ENCODE data around the gene RIMBP2.

RIMBP2 gene

GRCh38 chr12:130457215-130457614 is 258.9 kb downstream of the RIMBP2 start:
- Histone ChIP-seq H3K9ac (ENCODE audit: low read depth in 1 of 2, low read length in 2 of 2) (no peak overlapping the region), H3K36me3 (ENCODE audit: control insufficient read depth in 2 of 2, insufficient read depth in 2 of 2, low read length in 2 of 2) (no peaks in the 10 kb centered on the region), H3K4me3 (ENCODE audit: low read length in 2 of 2) (no peak overlapping the region), H3K27ac (ENCODE audit: low read depth in 2 of 2, low read length in 2 of 2) (no peak overlapping the region), H3K27me3 (ENCODE audit: control insufficient read depth in 2 of 2, insufficient read depth in 2 of 2, low read length in 2 of 2) (no peaks in the 10 kb centered on the region), H3K4me1 (ENCODE audit: control insufficient read depth in 2 of 2, insufficient read depth in 2 of 2, low read length in 2 of 2) (no peaks in the 10 kb centered on the region), H3K9me3 (ENCODE audit: control insufficient read depth in 2 of 2, low read length in 2 of 2) (no peaks in the 10 kb centered on the region)

GRCh38 chr12:130456375-130457199 is 259.5 kb downstream of the RIMBP2 start:
- H3K27ac ChIP-seq (ENCODE audit: low read depth in 2 of 2, low read length in 2 of 2), result no peak overlapping the region
- no peak overlapping the region for H3K9ac ChIP-seq (ENCODE audit: low read depth in 1 of 2, low read length in 2 of 2)
- H3K36me3 ChIP-seq (ENCODE audit: control insufficient read depth in 2 of 2, insufficient read depth in 2 of 2, low read length in 2 of 2), result no peaks in the 10 kb centered on the region
- H3K9me3 ChIP-seq (ENCODE audit: control insufficient read depth in 2 of 2, low read length in 2 of 2), result no peaks in the 10 kb centered on the region
- no peak overlapping the region for H3K4me3 ChIP-seq (ENCODE audit: low read length in 2 of 2)
- H3K4me1 ChIP-seq (ENCODE audit: control insufficient read depth in 2 of 2, insufficient read depth in 2 of 2, low read length in 2 of 2), result no peaks in the 10 kb centered on the region
- no peaks in the 10 kb centered on the region for H3K27me3 ChIP-seq (ENCODE audit: control insufficient read depth in 2 of 2, insufficient read depth in 2 of 2, low read length in 2 of 2)

- Histone ChIP-seq H3K27ac (ENCODE audit: low read depth in 2 of 2, low read length in 2 of 2) (no peak overlapping the region), H3K27me3 (ENCODE audit: control insufficient read depth in 2 of 2, insufficient read depth in 2 of 2, low read length in 2 of 2) (no peaks in the 10 kb centered on the region), H3K4me1 (ENCODE audit: control insufficient read depth in 2 of 2, insufficient read depth in 2 of 2, low read length in 2 of 2) (no peaks in the 10 kb centered on the region), H3K9ac (ENCODE audit: low read depth in 1 of 2, low read length in 2 of 2) (no peak overlapping the region), H3K9me3 (ENCODE audit: control insufficient read depth in 2 of 2, low read length in 2 of 2) (no peaks in the 10 kb centered on the region), H3K36me3 (ENCODE audit: control insufficient read depth in 2 of 2, insufficient read depth in 2 of 2, low read length in 2 of 2) (no peaks in the 10 kb centered on the region), H3K4me3 (ENCODE audit: low read length in 2 of 2) (no peak overlapping the region)
These were observed 260.9 kb downstream of the RIMBP2 start for GRCh38 chr12:130455161-130455560.

GRCh38 chr12:130454296-130454695 is 261.8 kb downstream of the RIMBP2 start:
- no peaks in the 10 kb centered on the region for H3K36me3 ChIP-seq (ENCODE audit: control insufficient read depth in 2 of 2, insufficient read depth in 2 of 2, low read length in 2 of 2)
- no peaks in the 10 kb centered on the region for H3K27me3 ChIP-seq (ENCODE audit: control insufficient read depth in 2 of 2, insufficient read depth in 2 of 2, low read length in 2 of 2)
- H3K4me3 ChIP-seq (ENCODE audit: low read length in 2 of 2), result no peak overlapping the region
- no peaks in the 10 kb centered on the region for H3K9me3 ChIP-seq (ENCODE audit: control insufficient read depth in 2 of 2, low read length in 2 of 2)
- no peak overlapping the region for H3K9ac ChIP-seq (ENCODE audit: low read depth in 1 of 2, low read length in 2 of 2)
- H3K27ac ChIP-seq (ENCODE audit: low read depth in 2 of 2, low read length in 2 of 2), result no peak overlapping the region
- no peaks in the 10 kb centered on the region for H3K4me1 ChIP-seq (ENCODE audit: control insufficient read depth in 2 of 2, insufficient read depth in 2 of 2, low read length in 2 of 2)

- Histone ChIP-seq H3K36me3 (ENCODE audit: control insufficient read depth in 2 of 2, insufficient read depth in 2 of 2, low read length in 2 of 2) (no peaks in the 10 kb centered on the region), H3K27me3 (ENCODE audit: control insufficient read depth in 2 of 2, insufficient read depth in 2 of 2, low read length in 2 of 2) (no peaks in the 10 kb centered on the region), H3K27ac (ENCODE audit: low read depth in 2 of 2, low read length in 2 of 2) (no peak overlapping the region), H3K4me3 (ENCODE audit: low read length in 2 of 2) (no peak overlapping the region), H3K4me1 (ENCODE audit: control insufficient read depth in 2 of 2, insufficient read depth in 2 of 2, low read length in 2 of 2) (no peaks in the 10 kb centered on the region), H3K9me3 (ENCODE audit: control insufficient read depth in 2 of 2, low read length in 2 of 2) (no peaks in the 10 kb centered on the region), H3K9ac (ENCODE audit: low read depth in 1 of 2, low read length in 2 of 2) (no peak overlapping the region)
These were observed 263.6 kb downstream of the RIMBP2 start for GRCh38 chr12:130452546-130452945.

GRCh38 chr12:130451001-130451930 is 264.8 kb downstream of the RIMBP2 start:
- Histone ChIP-seq H3K9ac (ENCODE audit: low read depth in 1 of 2, low read length in 2 of 2) (no peak overlapping the region), H3K27ac (ENCODE audit: low read depth in 2 of 2, low read length in 2 of 2) (no peak overlapping the region), H3K4me1 (ENCODE audit: control insufficient read depth in 2 of 2, insufficient read depth in 2 of 2, low read length in 2 of 2) (no peaks in the 10 kb centered on the region), H3K36me3 (ENCODE audit: control insufficient read depth in 2 of 2, insufficient read depth in 2 of 2, low read length in 2 of 2) (no peaks in the 10 kb centered on the region), H3K4me3 (ENCODE audit: low read length in 2 of 2) (no peak overlapping the region), H3K27me3 (ENCODE audit: control insufficient read depth in 2 of 2, insufficient read depth in 2 of 2, low read length in 2 of 2) (no peaks in the 10 kb centered on the region), H3K9me3 (ENCODE audit: control insufficient read depth in 2 of 2, low read length in 2 of 2) (no peaks in the 10 kb centered on the region)

- Histone ChIP-seq H3K36me3 (ENCODE audit: control insufficient read depth in 2 of 2, insufficient read depth in 2 of 2, low read length in 2 of 2) (no peaks in the 10 kb centered on the region), H3K27ac (ENCODE audit: low read depth in 2 of 2, low read length in 2 of 2) (no peak overlapping the region), H3K4me3 (ENCODE audit: low read length in 2 of 2) (no peak overlapping the region), H3K4me1 (ENCODE audit: control insufficient read depth in 2 of 2, insufficient read depth in 2 of 2, low read length in 2 of 2) (no peaks in the 10 kb centered on the region), H3K9me3 (ENCODE audit: control insufficient read depth in 2 of 2, low read length in 2 of 2) (no peaks in the 10 kb centered on the region), H3K27me3 (ENCODE audit: control insufficient read depth in 2 of 2, insufficient read depth in 2 of 2, low read length in 2 of 2) (no peaks in the 10 kb centered on the region), H3K9ac (ENCODE audit: low read depth in 1 of 2, low read length in 2 of 2) (no peak overlapping the region)
These were observed 266.8 kb downstream of the RIMBP2 start for GRCh38 chr12:130449291-130449690.

GRCh38 chr12:130448044-130448821 is 267.9 kb downstream of the RIMBP2 start:
- H3K4me3 ChIP-seq (ENCODE audit: low read length in 2 of 2), result no peak overlapping the region
- H3K27ac ChIP-seq (ENCODE audit: low read depth in 2 of 2, low read length in 2 of 2), result no peak overlapping the region
- H3K9ac ChIP-seq (ENCODE audit: low read depth in 1 of 2, low read length in 2 of 2), result no peak overlapping the region
- no peaks in the 10 kb centered on the region for H3K4me1 ChIP-seq (ENCODE audit: control insufficient read depth in 2 of 2, insufficient read depth in 2 of 2, low read length in 2 of 2)
- H3K9me3 ChIP-seq (ENCODE audit: control insufficient read depth in 2 of 2, low read length in 2 of 2), result no peaks in the 10 kb centered on the region
- H3K27me3 ChIP-seq (ENCODE audit: control insufficient read depth in 2 of 2, insufficient read depth in 2 of 2, low read length in 2 of 2), result no peaks in the 10 kb centered on the region
- no peaks in the 10 kb centered on the region for H3K36me3 ChIP-seq (ENCODE audit: control insufficient read depth in 2 of 2, insufficient read depth in 2 of 2, low read length in 2 of 2)

GRCh38 chr12:130447655-130447965 is 268.5 kb downstream of the RIMBP2 start:
- no peak overlapping the region for H3K4me3 ChIP-seq (ENCODE audit: low read length in 2 of 2)
- no peaks in the 10 kb centered on the region for H3K4me1 ChIP-seq (ENCODE audit: control insufficient read depth in 2 of 2, insufficient read depth in 2 of 2, low read length in 2 of 2)
- no peaks in the 10 kb centered on the region for H3K9me3 ChIP-seq (ENCODE audit: control insufficient read depth in 2 of 2, low read length in 2 of 2)
- no peak overlapping the region for H3K9ac ChIP-seq (ENCODE audit: low read depth in 1 of 2, low read length in 2 of 2)
- H3K27me3 ChIP-seq (ENCODE audit: control insufficient read depth in 2 of 2, insufficient read depth in 2 of 2, low read length in 2 of 2), result no peaks in the 10 kb centered on the region
- no peak overlapping the region for H3K27ac ChIP-seq (ENCODE audit: low read depth in 2 of 2, low read length in 2 of 2)
- no peaks in the 10 kb centered on the region for H3K36me3 ChIP-seq (ENCODE audit: control insufficient read depth in 2 of 2, insufficient read depth in 2 of 2, low read length in 2 of 2)
